Keratinocyte (primary cell): ENCODE data around the gene CCDC40. TPM values are rescaled to one million over a fixed set of nuclear protein-coding genes. Genes with fewer than 3 reads are reported as not detected.
"Not testable (repeated sequence)": the region's sequence is repeated elsewhere in the genome, so short reads cannot be mapped to it uniquely, and the experiment has no call there.

Experiments used
- DNase-seq: peaks from one replicate; pipeline ENCODE4 v3.0.0-alpha.2; 2011; ENCODE audit warnings: low read depth, missing footprints, low spot score
- FAIRE-seq: peaks from 2 replicates; lab custom pipeline; 2011; peaks lifted over from hg19 to GRCh38; lab: Jason Lieb, UNC
- H2AFZ ChIP-seq: 2 replicates; pipeline ENCODE4 v1.6.0; 2012; ENCODE audit warnings: low read length, control low read depth, inconsistent platforms; ENCODE audit not compliant: control insufficient read depth
- H3K27ac ChIP-seq: 2 replicates; pipeline ENCODE4 v1.5.1; 2011; ENCODE audit warnings: low read length; ENCODE audit not compliant: control insufficient read depth, insufficient read depth
- H3K27me3 ChIP-seq: 3 replicates; pipeline ENCODE4 v1.6.0; 2011; ENCODE audit warnings: low read length; ENCODE audit not compliant: control insufficient read depth, insufficient read depth; ENCODE audit errors: extremely low read depth
- H3K36me3 ChIP-seq, 2 experiments: 2 replicates in 1 of 2; 3 replicates in 1 of 2; pipeline ENCODE4 v1.5.1; 2011; ENCODE audit warnings: low read length in 2 of 2, mild to moderate bottlenecking in 1 of 2; ENCODE audit not compliant: control insufficient read depth in 2 of 2, insufficient read depth in 2 of 2; ENCODE audit errors: extremely low read depth in 1 of 2
- H3K4me1 ChIP-seq: 3 replicates; pipeline ENCODE4 v1.5.1; 2011; ENCODE audit warnings: low read length; ENCODE audit not compliant: control insufficient read depth, insufficient read depth; ENCODE audit errors: extremely low read depth
- H3K4me2 ChIP-seq: 3 replicates; pipeline ENCODE4 v1.6.0; 2011; ENCODE audit warnings: low read depth, low read length; ENCODE audit not compliant: control insufficient read depth, insufficient read depth; ENCODE audit errors: extremely low read depth
- H3K4me3 ChIP-seq, 3 experiments: fragments of 200-600 bp in 1 of 3; sonication (generic) in 1 of 3; 2 replicates in 2 of 3; 3 replicates in 1 of 3; pipeline ENCODE4 v1.5.1; 2011 to 2016; ENCODE audit warnings: low read length in 3 of 3, mild to moderate bottlenecking in 3 of 3, control low read depth in 2 of 3, inconsistent platforms in 1 of 3, low read depth in 1 of 3, mixed read lengths in 1 of 3, mixed run types in 1 of 3, moderate library complexity in 1 of 3; ENCODE audit not compliant: control insufficient read depth in 2 of 3, insufficient read depth in 2 of 3; ENCODE audit errors: extremely low read depth in 1 of 3
- H3K79me2 ChIP-seq: 2 replicates; pipeline ENCODE4 v1.6.0; 2012; ENCODE audit warnings: low read length; ENCODE audit not compliant: control insufficient read depth, insufficient read depth
- H3K9ac ChIP-seq: 3 replicates; pipeline ENCODE4 v1.6.0; 2011; ENCODE audit warnings: low read length; ENCODE audit not compliant: control insufficient read depth, insufficient read depth; ENCODE audit errors: extremely low read depth
- H3K9me1 ChIP-seq: 3 replicates; pipeline ENCODE4 v1.6.0; 2011; ENCODE audit warnings: low read length; ENCODE audit not compliant: control insufficient read depth, insufficient read depth; ENCODE audit errors: extremely low read depth
- H3K9me3 ChIP-seq: 2 replicates; pipeline ENCODE4 v1.5.1; 2012; ENCODE audit warnings: low read depth, low read length; ENCODE audit not compliant: control insufficient read depth
- H4K20me1 ChIP-seq: 3 replicates; pipeline ENCODE4 v1.6.0; 2011; ENCODE audit warnings: low read length; ENCODE audit not compliant: control insufficient read depth, insufficient read depth; ENCODE audit errors: extremely low read depth
- CTCF ChIP-seq, 3 experiments: IDR thresholded peaks in 1 of 3; conservative IDR thresholded peaks in 1 of 3; optimal IDR thresholded peaks in 1 of 3; 2 replicates in 2 of 3; 3 replicates in 1 of 3; pipeline versions ENCODE3 to v1.5.1; 2011; ENCODE audit warnings: low read length in 3 of 3, mild to moderate bottlenecking in 3 of 3, moderate library complexity in 2 of 3, control low read depth in 1 of 3, inconsistent platforms in 1 of 3; ENCODE audit not compliant: insufficient read depth in 2 of 3; ENCODE audit errors: extremely low read depth in 1 of 3
- EZH2 ChIP-seq: IDR thresholded peaks from one replicate; pipeline ENCODE4 v1.6.1; 2012; ENCODE audit warnings: inconsistent platforms, mild to moderate bottlenecking, low read length, moderate library complexity
- dilution Hi-C: fragments of 300-500 bp; cut with MboI; formaldehyde crosslinking; loops from one replicate; pipeline ENCODE4 v1.7.0; 2020; ENCODE audit warnings: low sequenced_read_pairs; ENCODE audit not compliant: extremely low pct_ligation_motif_present
- polyA plus RNA-seq, 5 experiments: library from polyadenylated mRNA; depleted of rRNA in 3 of 5; stranded (reverse) in 3 of 5; stranded (forward) in 1 of 5; unstranded in 1 of 5; fragments of >200 nt; gene quantifications; 1 replicate in 1 of 5; 2 replicates in 3 of 5; 3 replicates in 1 of 5; pipeline versions ENCODE4 v1.2.1 to v1.2.3, GENCODE V29; 2011 to 2012; ENCODE audit warnings: missing spikeins in 2 of 5, low read depth in 1 of 5, low replicate concordance in 1 of 5

CCDC40 gene
- polyA plus RNA-seq, 1 donor (not counting 4 experiments of a cell fraction or from before 2014, with no cell fraction given): 2.4 TPM

DNA sequence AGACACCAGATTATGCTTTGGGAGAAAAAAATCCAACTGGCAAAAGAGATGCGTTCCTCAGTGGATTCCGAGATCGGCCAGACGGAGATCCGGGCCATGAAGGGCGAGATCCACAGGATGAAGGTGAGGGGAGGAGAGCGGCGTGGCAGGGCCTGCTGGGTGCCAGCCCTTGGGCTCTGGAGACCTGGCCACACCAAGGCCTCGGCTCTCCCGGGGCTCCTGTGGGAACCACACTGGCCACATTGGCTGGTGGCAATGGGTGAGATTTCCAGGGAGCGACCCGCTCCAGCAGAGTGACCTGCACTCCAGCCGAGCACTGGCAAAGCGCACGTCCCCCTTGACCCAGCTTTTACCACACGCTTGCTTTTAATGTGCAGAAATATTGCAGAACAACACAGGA, 53.3 kb downstream of the CCDC40 start:
- Histone ChIP-seq H3K4me2 (no peak overlapping the region), H3K9me3 (no peaks in the 10 kb centered on the region), H3K9ac (no peak overlapping the region), H3K4me1 (no peaks in the 10 kb centered on the region), H4K20me1 (no peaks in the 10 kb centered on the region), H3K79me2 (no peaks in the 10 kb centered on the region), H3K9me1 (no peaks in the 10 kb centered on the region), H2AFZ (no peak overlapping the region), H3K36me3 (no peaks in the 10 kb centered on the region), H3K27me3 (peaks cover 1% of the 10 kb centered on the region), H3K4me3 (no peak overlapping the region), H3K27ac (no peak overlapping the region)
- dilution Hi-C loops: no loop called here
- no peak for FAIRE-seq
- TF ChIP-seq EZH2 (no peak), CTCF (optimal IDR thresholded peaks at IDR 0.05 in 1 of 3, IDR thresholded peaks at IDR 0.05 in 1 of 3, conservative IDR thresholded peaks at IDR 0.05 in 1 of 3; ENCODE audit: extremely low read depth in 1 of 3, insufficient read depth in 2 of 3, low read length in 3 of 3) (no peak)
- DNase-seq: no peak

- H4K20me1 ChIP-seq, H3K36me3 ChIP-seq, H2AFZ ChIP-seq, H3K27me3 ChIP-seq, H3K79me2 ChIP-seq, H3K9me1 ChIP-seq, H3K27ac ChIP-seq, H3K9me3 ChIP-seq, H3K4me2 ChIP-seq, H3K4me1 ChIP-seq, FAIRE-seq, H3K9ac ChIP-seq, DNase-seq, H3K4me3 ChIP-seq, dilution Hi-C loops: not testable (repeated sequence)
These were observed 53.7 kb downstream of the CCDC40 start for GRCh38 chr17:80090164-80090563.

DNA sequence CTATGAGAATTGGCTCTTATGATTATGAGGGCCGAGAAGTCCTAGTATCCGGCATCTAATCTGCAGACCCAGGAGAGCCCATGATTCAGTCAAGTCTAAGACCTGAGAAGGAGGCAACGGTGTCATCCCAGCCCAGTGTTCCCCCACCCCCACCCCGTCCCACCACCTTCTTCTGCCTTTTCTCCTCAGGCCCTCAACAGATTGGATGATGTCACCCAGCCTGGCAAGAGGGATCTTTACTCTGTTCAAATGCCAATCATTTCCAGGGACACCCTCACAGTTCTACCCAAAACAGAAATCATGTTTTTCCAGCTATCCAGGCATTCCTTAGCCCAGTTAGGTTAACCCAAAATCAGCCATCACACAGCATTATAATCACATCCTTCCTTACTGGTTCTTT, 54.9 kb downstream of the CCDC40 start:
- dilution Hi-C loops: no loop called here
- Histone ChIP-seq H3K27ac (no peak overlapping the region), H3K4me3 (no peak overlapping the region), H3K27me3 (no peaks in the 10 kb centered on the region), H3K9me1 (no peaks in the 10 kb centered on the region), H3K4me1 (no peaks in the 10 kb centered on the region), H2AFZ (no peak overlapping the region), H3K4me2 (no peak overlapping the region), H4K20me1 (no peaks in the 10 kb centered on the region), H3K9me3 (no peaks in the 10 kb centered on the region), H3K9ac (no peak overlapping the region), H3K36me3 (no peaks in the 10 kb centered on the region), H3K79me2 (no peaks in the 10 kb centered on the region)
- no peak for FAIRE-seq
- TF ChIP-seq EZH2 (no peak), CTCF (optimal IDR thresholded peaks at IDR 0.05 in 1 of 3, IDR thresholded peaks at IDR 0.05 in 1 of 3, conservative IDR thresholded peaks at IDR 0.05 in 1 of 3; ENCODE audit: extremely low read depth in 1 of 3, insufficient read depth in 2 of 3, low read length in 3 of 3) (no peak)
- DNase-seq: no peak
